Liver (tissue), 9 donors: ENCODE data around the gene SRGAP1. TPM values are rescaled to one million over a fixed set of nuclear protein-coding genes. Genes with fewer than 3 reads are reported as not detected.

Experiments used
- DNase-seq: peaks from one replicate; pipeline ENCODE4 v3.0.0-alpha.2; 2017; ENCODE audit warnings: low spot score
- H3K27ac ChIP-seq, 2 donors: one replicate each; pipeline ENCODE4 v1.7.0; 2013; ENCODE audit warnings: inconsistent platforms in 2 of 2, low read length in 2 of 2, control low read depth in 1 of 2, low read depth in 1 of 2, mild to moderate bottlenecking in 1 of 2
- H3K27me3 ChIP-seq, 4 donors: one replicate each; pipeline versions ENCODE4 v1.6.1 to v1.7.0; 2013; ENCODE audit warnings: low read length in 3 of 4, inconsistent platforms in 1 of 4, mild to moderate bottlenecking in 1 of 4, moderate library complexity in 1 of 4; ENCODE audit not compliant: control insufficient read depth in 4 of 4, insufficient read depth in 4 of 4
- H3K36me3 ChIP-seq, 4 donors: one replicate each; pipeline versions ENCODE4 v1.6.1 to v1.7.0; 2013; ENCODE audit warnings: low read length in 3 of 4, mild to moderate bottlenecking in 3 of 4, low read depth in 1 of 4, moderate library complexity in 1 of 4; ENCODE audit not compliant: control insufficient read depth in 4 of 4, insufficient read depth in 3 of 4
- H3K4me1 ChIP-seq, 4 donors: one replicate each; pipeline versions ENCODE4 v1.6.1 to v1.7.0; 2013; ENCODE audit warnings: low read length in 3 of 4, mild to moderate bottlenecking in 3 of 4, moderate library complexity in 1 of 4; ENCODE audit not compliant: control insufficient read depth in 4 of 4, insufficient read depth in 4 of 4
- H3K4me3 ChIP-seq, 3 donors: one replicate each; pipeline versions ENCODE4 v1.6.1 to v1.7.0; 2013; ENCODE audit warnings: low read length in 3 of 3, control low read depth in 1 of 3, low read depth in 1 of 3, mild to moderate bottlenecking in 1 of 3
- H3K9ac ChIP-seq, 2 donors: one replicate each; pipeline ENCODE4 v1.7.0; 2013; ENCODE audit warnings: low read length in 2 of 2, mild to moderate bottlenecking in 2 of 2, moderate library complexity in 2 of 2, control low read depth in 1 of 2, low read depth in 1 of 2
- H3K9me3 ChIP-seq, 4 donors: one replicate each; pipeline versions ENCODE4 v1.6.1 to v1.7.0; 2013; ENCODE audit warnings: low read length in 3 of 4; ENCODE audit not compliant: control insufficient read depth in 4 of 4
- ATF3 ChIP-seq: IDR thresholded peaks from 2 replicates; pipeline ENCODE4 v1.6.1; 2016; ENCODE audit warnings: antibody characterized with exemption
- CTCF ChIP-seq: fragments of 150-350 bp; IDR thresholded peaks from 2 replicates; pipeline ENCODE4 v1.5.1; 2017; ENCODE audit warnings: improper control_type of control experiment, low read depth, low read length; ENCODE audit not compliant: missing input control
- EGR1 ChIP-seq, 2 donors: IDR thresholded peaks; 2 replicates each; pipeline ENCODE4 v1.6.1; 2016 to 2018; ENCODE audit warnings: antibody characterized with exemption in 2 of 2, low read depth in 2 of 2
- FOXA1 ChIP-seq: IDR thresholded peaks from 2 replicates; pipeline ENCODE4 v1.6.1; 2016; ENCODE audit warnings: antibody characterized with exemption
- FOXA2 ChIP-seq: IDR thresholded peaks from 2 replicates; pipeline ENCODE4 v1.6.1; 2016; ENCODE audit warnings: antibody characterized with exemption
- GABPA ChIP-seq, 2 donors: IDR thresholded peaks in 1 of 2; conservative IDR thresholded peaks in 1 of 2; 2 replicates each; pipeline ENCODE4 v1.6.1; 2016; ENCODE audit warnings: antibody characterized with exemption in 2 of 2, mild to moderate bottlenecking in 1 of 2, moderate library complexity in 1 of 2
- HNF4A ChIP-seq, 2 donors: conservative IDR thresholded peaks; 2 replicates each; pipeline ENCODE4 v1.6.1; 2016; ENCODE audit warnings: antibody characterized with exemption in 2 of 2, mild to moderate bottlenecking in 2 of 2
- HNF4G ChIP-seq: IDR thresholded peaks from 2 replicates; pipeline ENCODE4 v1.6.1; 2016; ENCODE audit warnings: antibody characterized with exemption
- JUND ChIP-seq, 2 donors: IDR thresholded peaks; 2 replicates each; pipeline ENCODE4 v1.6.1; 2016; ENCODE audit warnings: antibody characterized with exemption in 2 of 2
- NR2F2 ChIP-seq: IDR thresholded peaks from 2 replicates; pipeline ENCODE4 v1.6.1; 2016; ENCODE audit warnings: antibody characterized with exemption
- RAD21 ChIP-seq, 2 donors: IDR thresholded peaks; 2 replicates each; pipeline ENCODE4 v1.6.1; 2016; ENCODE audit warnings: antibody characterized with exemption in 2 of 2, mild to moderate bottlenecking in 2 of 2
- REST ChIP-seq: IDR thresholded peaks from 2 replicates; pipeline ENCODE4 v1.6.1; 2016; ENCODE audit warnings: antibody characterized with exemption, mild to moderate bottlenecking
- RXRA ChIP-seq, 2 donors: IDR thresholded peaks; 2 replicates each; pipeline ENCODE4 v1.6.1; 2017 to 2018; ENCODE audit warnings: antibody characterized with exemption in 2 of 2, mild to moderate bottlenecking in 1 of 2
- SP1 ChIP-seq: IDR thresholded peaks from 2 replicates; pipeline ENCODE4 v1.6.1; 2018; ENCODE audit warnings: antibody characterized with exemption, mild to moderate bottlenecking
- TAF1 ChIP-seq: conservative IDR thresholded peaks from 2 replicates; pipeline ENCODE4 v1.6.1; 2016; ENCODE audit warnings: antibody characterized with exemption, mild to moderate bottlenecking
- YY1 ChIP-seq: IDR thresholded peaks from 2 replicates; pipeline ENCODE4 v1.6.1; 2016; ENCODE audit warnings: antibody characterized with exemption, mild to moderate bottlenecking
- ZBTB33 ChIP-seq: IDR thresholded peaks from 2 replicates; pipeline ENCODE4 v1.6.1; 2016; ENCODE audit warnings: antibody characterized with exemption
- WGBS: extraction: QIAGEN DNeasy Blood & Tissue Kit; methylation state at CpG from one replicate; pipeline ENCODE4 v1.1.7; 2013; 5-methylcytosine and 5-hydroxymethylcytosine counted together
- polyA plus RNA-seq, 2 donors: library from polyadenylated mRNA; stranded (reverse) in 1 of 2; unstranded in 1 of 2; fragments of 200-250 nt in 1 of 2; fragments of >200 nt in 1 of 2; fragmentation: Nextera tagmentation in 1 of 2; extraction: Ambion mirVana in 1 of 2; gene quantifications; one replicate each; pipeline versions ENCODE4 v1.2.1 to v1.2.3, GENCODE V29; 2013 to 2015
- total RNA-seq, 2 donors: library from RNA; depleted of rRNA; stranded (reverse); fragments of >200 nt; gene quantifications; one replicate each; pipeline ENCODE4 v1.2.3, GENCODE V29; 2014
- donor health status: healthy.
- donor health status: healthy.
- donor health status: healthy.
- donor health status: healthy.
- donor health status: healthy.

SRGAP1 gene
- total and polyA plus RNA-seq, 4 donors, result 0.28 to 1.3 (median 0.85) TPM

GRCh38 chr12:63836046-63836445 lies 8.5 kb upstream of the SRGAP1 start (continued):
- TF ChIP-seq CTCF (no peak), HNF4G (no peak), NR2F2 (no peak), HNF4A (conservative IDR thresholded peaks at IDR 0.05) (no peak), YY1 (no peak)

- no peak overlapping the region for H3K4me3 ChIP-seq
- H3K4me1 ChIP-seq, result no peaks in the 10 kb centered on the region
- 87% methylated on average over 3 of the region's 3 CpGs for WGBS
- no peak overlapping the region for H3K27ac ChIP-seq
- no peak for DNase-seq
- no peaks in the 10 kb centered on the region for H3K9me3 ChIP-seq
- H3K9ac ChIP-seq, result no peak overlapping the region
- no peaks in the 10 kb centered on the region for H3K27me3 ChIP-seq
- TF ChIP-seq ATF3 (no peak), GABPA (IDR thresholded peaks at IDR 0.05 in 1 of 2, conservative IDR thresholded peaks at IDR 0.05 in 1 of 2) (no peak), JUND (IDR thresholded peaks at IDR 0.05) (no peak), SP1 (no peak), RAD21 (IDR thresholded peaks at IDR 0.05) (no peak), FOXA2 (no peak), HNF4G (no peak), CTCF (no peak), NR2F2 (no peak), YY1 (no peak)
- H3K36me3 ChIP-seq, result no peaks in the 10 kb centered on the region
These were observed 7.6 kb upstream of the SRGAP1 start for GRCh38 chr12:63836936-63837335.

- Histone ChIP-seq H3K36me3 (no peaks in the 10 kb centered on the region), H3K4me1 (peaks cover 0 to 4% (median 0%) of the 10 kb centered on the region in 4 donors), H3K9ac (no peak overlapping the region), H3K9me3 (no peaks in the 10 kb centered on the region), H3K27me3 (no peaks in the 10 kb centered on the region), H3K27ac (no peak overlapping the region), H3K4me3 (no peak overlapping the region)
- 93% methylated on average over 9 of the region's 9 CpGs for WGBS
- no peak for DNase-seq
- TF ChIP-seq FOXA1 (no peak), RAD21 (IDR thresholded peaks at IDR 0.05) (no peak), SP1 (no peak), HNF4G (no peak), NR2F2 (no peak), TAF1 (no peak), REST (no peak), YY1 (no peak), ATF3 (no peak), FOXA2 (no peak), HNF4A (conservative IDR thresholded peaks at IDR 0.05) (no peak), ZBTB33 (no peak), JUND (IDR thresholded peaks at IDR 0.05) (no peak), EGR1 (IDR thresholded peaks at IDR 0.05; ENCODE audit: low read depth in 2 of 2) (no peak), RXRA (IDR thresholded peaks at IDR 0.05) (no peak), CTCF (no peak)
These were observed 6.1 kb upstream of the SRGAP1 start for GRCh38 chr12:63838411-63838810.
